ENCODE data around the gene BRI3BP.

The BRI3BP gene

DNA sequence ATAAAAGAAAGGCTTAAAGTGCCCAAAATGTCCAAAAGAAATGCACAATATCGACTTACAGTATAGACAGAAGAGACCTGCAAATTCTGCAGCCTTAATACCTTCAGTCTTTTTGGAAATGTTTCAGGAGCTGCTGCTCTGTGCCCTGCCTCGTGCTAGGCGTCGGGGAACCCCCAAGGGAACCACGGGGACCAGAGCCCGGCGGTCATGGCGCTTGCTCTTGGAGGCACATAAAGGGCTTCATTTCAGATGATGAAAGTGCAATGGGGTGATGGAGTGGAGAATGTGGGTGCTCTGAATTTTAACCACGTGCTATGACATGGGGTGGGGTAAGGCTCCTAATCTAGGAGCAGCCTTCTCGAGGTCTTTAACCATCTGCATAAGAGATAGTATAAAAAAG lies 57.0 kb downstream of the BRI3BP start:
- TF ChIP-seq EGR1 (IDR thresholded peaks at IDR 0.05) (no peak), YY1 (IDR thresholded peaks at IDR 0.05; ENCODE audit: low read depth) (no peak)

DNA sequence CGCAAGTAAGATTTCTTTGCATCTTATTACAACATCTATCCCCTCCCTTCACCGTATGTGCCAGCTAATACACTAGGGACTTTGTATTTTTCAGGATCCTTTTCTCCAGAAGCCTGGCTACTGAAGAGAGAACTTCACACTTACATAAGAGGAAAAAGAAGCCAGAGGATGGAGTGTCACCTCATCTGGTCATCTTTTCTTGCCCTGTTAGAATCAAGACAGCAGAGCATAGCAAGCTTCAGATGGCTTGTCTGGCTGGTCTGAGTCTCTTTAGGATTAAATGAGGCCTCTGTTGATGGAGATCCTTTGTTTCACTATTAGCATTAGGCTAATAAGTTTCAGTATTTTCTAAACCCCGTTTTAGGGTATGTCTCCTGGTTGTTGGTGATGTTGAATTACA lies 57.4 kb downstream of the BRI3BP start:
- TF ChIP-seq CEBPB (IDR thresholded peaks at IDR 0.05) (no peak), TAF1 (IDR thresholded peaks at IDR 0.05; ENCODE audit: low read depth) (no peak), TCF12 (IDR thresholded peaks at IDR 0.05; ENCODE audit: low read depth) (no peak), EP300 (IDR thresholded peaks at IDR 0.05; ENCODE audit: borderline replicate concordance) (no peak), FOXM1 (IDR thresholded peaks at IDR 0.05; ENCODE audit: borderline replicate concordance, low read depth) (no peak), EGR1 (IDR thresholded peaks at IDR 0.05) (no peak), CREB1 (IDR thresholded peaks at IDR 0.05; ENCODE audit: low read depth) (no peak), RAD21 (IDR thresholded peaks at IDR 0.05; ENCODE audit: low read depth) (no peak), TEAD4 (IDR thresholded peaks at IDR 0.05) (no peak)
- TF ChIP-seq, protein P1, sequence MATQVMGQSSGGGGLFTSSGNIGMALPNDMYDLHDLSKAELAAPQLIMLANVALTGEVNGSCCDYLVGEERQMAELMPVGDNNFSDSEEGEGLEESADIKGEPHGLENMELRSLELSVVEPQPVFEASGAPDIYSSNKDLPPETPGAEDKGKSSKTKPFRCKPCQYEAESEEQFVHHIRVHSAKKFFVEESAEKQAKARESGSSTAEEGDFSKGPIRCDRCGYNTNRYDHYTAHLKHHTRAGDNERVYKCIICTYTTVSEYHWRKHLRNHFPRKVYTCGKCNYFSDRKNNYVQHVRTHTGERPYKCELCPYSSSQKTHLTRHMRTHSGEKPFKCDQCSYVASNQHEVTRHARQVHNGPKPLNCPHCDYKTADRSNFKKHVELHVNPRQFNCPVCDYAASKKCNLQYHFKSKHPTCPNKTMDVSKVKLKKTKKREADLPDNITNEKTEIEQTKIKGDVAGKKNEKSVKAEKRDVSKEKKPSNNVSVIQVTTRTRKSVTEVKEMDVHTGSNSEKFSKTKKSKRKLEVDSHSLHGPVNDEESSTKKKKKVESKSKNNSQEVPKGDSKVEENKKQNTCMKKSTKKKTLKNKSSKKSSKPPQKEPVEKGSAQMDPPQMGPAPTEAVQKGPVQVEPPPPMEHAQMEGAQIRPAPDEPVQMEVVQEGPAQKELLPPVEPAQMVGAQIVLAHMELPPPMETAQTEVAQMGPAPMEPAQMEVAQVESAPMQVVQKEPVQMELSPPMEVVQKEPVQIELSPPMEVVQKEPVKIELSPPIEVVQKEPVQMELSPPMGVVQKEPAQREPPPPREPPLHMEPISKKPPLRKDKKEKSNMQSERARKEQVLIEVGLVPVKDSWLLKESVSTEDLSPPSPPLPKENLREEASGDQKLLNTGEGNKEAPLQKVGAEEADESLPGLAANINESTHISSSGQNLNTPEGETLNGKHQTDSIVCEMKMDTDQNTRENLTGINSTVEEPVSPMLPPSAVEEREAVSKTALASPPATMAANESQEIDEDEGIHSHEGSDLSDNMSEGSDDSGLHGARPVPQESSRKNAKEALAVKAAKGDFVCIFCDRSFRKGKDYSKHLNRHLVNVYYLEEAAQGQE (IDR thresholded peaks at IDR 0.05; ENCODE audit: low read depth) = no peak
- TF ChIP-seq, protein P2, sequence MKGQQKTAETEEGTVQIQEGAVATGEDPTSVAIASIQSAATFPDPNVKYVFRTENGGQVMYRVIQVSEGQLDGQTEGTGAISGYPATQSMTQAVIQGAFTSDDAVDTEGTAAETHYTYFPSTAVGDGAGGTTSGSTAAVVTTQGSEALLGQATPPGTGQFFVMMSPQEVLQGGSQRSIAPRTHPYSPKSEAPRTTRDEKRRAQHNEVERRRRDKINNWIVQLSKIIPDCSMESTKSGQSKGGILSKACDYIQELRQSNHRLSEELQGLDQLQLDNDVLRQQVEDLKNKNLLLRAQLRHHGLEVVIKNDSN (IDR thresholded peaks at IDR 0.05) = no peak
- TF ChIP-seq, protein P3, sequence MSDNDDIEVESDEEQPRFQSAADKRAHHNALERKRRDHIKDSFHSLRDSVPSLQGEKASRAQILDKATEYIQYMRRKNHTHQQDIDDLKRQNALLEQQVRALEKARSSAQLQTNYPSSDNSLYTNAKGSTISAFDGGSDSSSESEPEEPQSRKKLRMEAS (IDR thresholded peaks at IDR 0.05) = no peak

DNA sequence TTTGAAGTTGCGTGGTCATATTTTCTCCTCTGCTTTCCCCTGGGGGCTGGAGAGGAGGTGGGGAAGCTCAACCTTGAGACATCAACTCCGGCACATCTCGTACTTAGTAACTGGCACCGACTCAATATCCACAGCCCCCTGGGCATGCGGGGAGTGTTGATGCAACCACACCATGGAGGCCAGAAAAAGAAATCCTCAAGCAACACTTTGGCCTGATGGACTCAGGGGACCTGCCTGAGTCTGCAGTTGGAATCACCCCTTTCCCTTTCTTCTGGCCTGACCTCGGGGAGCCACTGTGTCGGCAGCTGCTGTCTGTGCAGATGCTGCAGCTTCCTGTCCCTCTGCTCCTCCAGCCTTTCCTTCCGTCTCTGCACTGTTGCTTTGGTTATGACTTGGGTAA lies 60.4 kb downstream of the BRI3BP start:
- TF ChIP-seq, protein P1 (IDR thresholded peaks at IDR 0.05; ENCODE audit: low read depth) = no peak
- TF ChIP-seq CEBPB (IDR thresholded peaks at IDR 0.05) = no peak
- no peak for TF ChIP-seq RAD21 (IDR thresholded peaks at IDR 0.05; ENCODE audit: low read depth)
- no peak for TF ChIP-seq TCF12 (IDR thresholded peaks at IDR 0.05; ENCODE audit: low read depth)
- no peak for TF ChIP-seq FOXM1 (IDR thresholded peaks at IDR 0.05; ENCODE audit: borderline replicate concordance, low read depth)

DNA sequence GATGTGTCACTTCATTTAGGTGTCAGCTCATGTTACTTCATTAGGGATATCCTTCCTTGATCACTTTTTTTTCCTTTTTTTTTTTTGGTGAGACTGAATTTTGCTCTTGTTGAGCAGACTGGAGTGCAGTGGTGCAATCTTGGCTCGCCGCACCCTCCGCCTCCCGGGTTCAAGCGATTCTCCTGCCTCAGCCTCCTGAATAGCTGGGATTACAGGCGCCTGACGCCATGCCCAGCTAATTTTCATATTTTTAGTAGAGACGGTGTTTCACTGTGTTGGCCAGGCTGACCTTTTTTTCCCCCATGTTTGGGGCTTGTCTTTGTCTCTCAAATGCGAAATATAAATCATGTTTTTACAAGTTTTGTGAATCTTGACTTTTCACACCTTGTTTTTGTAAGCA lies 62.1 kb downstream of the BRI3BP start:
- TF ChIP-seq, protein P3 (IDR thresholded peaks at IDR 0.05) = no peak
- TF ChIP-seq TCF12 (IDR thresholded peaks at IDR 0.05; ENCODE audit: low read depth) (no peak), RAD21 (IDR thresholded peaks at IDR 0.05; ENCODE audit: low read depth) (no peak), TAF1 (IDR thresholded peaks at IDR 0.05; ENCODE audit: low read depth) (no peak), CEBPB (IDR thresholded peaks at IDR 0.05) (no peak), YY1 (IDR thresholded peaks at IDR 0.05; ENCODE audit: low read depth) (no peak)

DNA sequence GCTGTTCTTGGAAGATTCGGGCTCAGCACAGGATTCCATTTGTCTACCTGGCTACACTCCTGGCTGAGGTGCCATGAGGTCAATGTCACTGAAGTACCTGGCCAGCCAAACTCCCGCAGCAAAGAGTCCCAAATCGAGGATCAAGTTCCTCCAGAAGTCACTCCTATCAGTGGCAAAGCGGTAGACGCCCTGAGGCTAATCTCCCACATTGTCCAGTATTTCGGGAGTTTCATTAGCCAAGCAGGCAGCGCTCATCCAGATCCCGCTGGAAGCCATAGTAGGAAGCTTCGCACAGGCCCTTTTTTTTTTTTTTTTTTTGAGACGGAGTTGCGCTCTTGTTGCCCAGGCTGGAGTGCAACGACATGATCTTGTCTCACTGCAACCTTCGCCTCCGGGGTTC lies 62.9 kb downstream of the BRI3BP start:
- TF ChIP-seq, protein P3 (IDR thresholded peaks at IDR 0.05) = no peak
- TF ChIP-seq NFIC (IDR thresholded peaks at IDR 0.05) (no peak), YY1 (IDR thresholded peaks at IDR 0.05; ENCODE audit: low read depth) (no peak), CEBPB (IDR thresholded peaks at IDR 0.05) (no peak), CREB1 (IDR thresholded peaks at IDR 0.05; ENCODE audit: low read depth) (no peak), FOXM1 (IDR thresholded peaks at IDR 0.05; ENCODE audit: borderline replicate concordance, low read depth) (no peak), EP300 (IDR thresholded peaks at IDR 0.05; ENCODE audit: borderline replicate concordance) (no peak), ZBTB7A (IDR thresholded peaks at IDR 0.05; ENCODE audit: low read depth) (no peak), TAF1 (IDR thresholded peaks at IDR 0.05; ENCODE audit: low read depth) (no peak), EGR1 (IDR thresholded peaks at IDR 0.05) (no peak), TEAD4 (IDR thresholded peaks at IDR 0.05) (no peak)
- TF ChIP-seq, protein P1 (IDR thresholded peaks at IDR 0.05; ENCODE audit: low read depth) = no peak

All from Ishikawa (cell line).